Measurements from ENCODE around the gene TSPAN15.

The TSPAN15 gene

GRCh38 chr10:69417542-69417941, 33.7 kb upstream of the TSPAN15 start:
- no peak for TF ChIP-seq ZFX (IDR thresholded peaks at IDR 0.05; ENCODE audit: borderline replicate concordance)
- TF ChIP-seq, protein P1, sequence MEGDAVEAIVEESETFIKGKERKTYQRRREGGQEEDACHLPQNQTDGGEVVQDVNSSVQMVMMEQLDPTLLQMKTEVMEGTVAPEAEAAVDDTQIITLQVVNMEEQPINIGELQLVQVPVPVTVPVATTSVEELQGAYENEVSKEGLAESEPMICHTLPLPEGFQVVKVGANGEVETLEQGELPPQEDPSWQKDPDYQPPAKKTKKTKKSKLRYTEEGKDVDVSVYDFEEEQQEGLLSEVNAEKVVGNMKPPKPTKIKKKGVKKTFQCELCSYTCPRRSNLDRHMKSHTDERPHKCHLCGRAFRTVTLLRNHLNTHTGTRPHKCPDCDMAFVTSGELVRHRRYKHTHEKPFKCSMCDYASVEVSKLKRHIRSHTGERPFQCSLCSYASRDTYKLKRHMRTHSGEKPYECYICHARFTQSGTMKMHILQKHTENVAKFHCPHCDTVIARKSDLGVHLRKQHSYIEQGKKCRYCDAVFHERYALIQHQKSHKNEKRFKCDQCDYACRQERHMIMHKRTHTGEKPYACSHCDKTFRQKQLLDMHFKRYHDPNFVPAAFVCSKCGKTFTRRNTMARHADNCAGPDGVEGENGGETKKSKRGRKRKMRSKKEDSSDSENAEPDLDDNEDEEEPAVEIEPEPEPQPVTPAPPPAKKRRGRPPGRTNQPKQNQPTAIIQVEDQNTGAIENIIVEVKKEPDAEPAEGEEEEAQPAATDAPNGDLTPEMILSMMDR (IDR thresholded peaks at IDR 0.05), result no peak
- no peak overlapping the region for H3K27ac ChIP-seq

- TF ChIP-seq, protein P1 (IDR thresholded peaks at IDR 0.05), result no peak
- no peak for TF ChIP-seq ZFX (IDR thresholded peaks at IDR 0.05; ENCODE audit: borderline replicate concordance)
- no peak overlapping the region for H3K27ac ChIP-seq
These were observed 33.1 kb upstream of the TSPAN15 start for GRCh38 chr10:69418052-69418752.

GRCh38 chr10:69419096-69419743, 32.0 kb upstream of the TSPAN15 start:
- H3K27ac ChIP-seq, result no peak overlapping the region
- TF ChIP-seq, protein P1 (IDR thresholded peaks at IDR 0.05), result no peak
- no peak for TF ChIP-seq ZFX (IDR thresholded peaks at IDR 0.05; ENCODE audit: borderline replicate concordance)

DNA sequence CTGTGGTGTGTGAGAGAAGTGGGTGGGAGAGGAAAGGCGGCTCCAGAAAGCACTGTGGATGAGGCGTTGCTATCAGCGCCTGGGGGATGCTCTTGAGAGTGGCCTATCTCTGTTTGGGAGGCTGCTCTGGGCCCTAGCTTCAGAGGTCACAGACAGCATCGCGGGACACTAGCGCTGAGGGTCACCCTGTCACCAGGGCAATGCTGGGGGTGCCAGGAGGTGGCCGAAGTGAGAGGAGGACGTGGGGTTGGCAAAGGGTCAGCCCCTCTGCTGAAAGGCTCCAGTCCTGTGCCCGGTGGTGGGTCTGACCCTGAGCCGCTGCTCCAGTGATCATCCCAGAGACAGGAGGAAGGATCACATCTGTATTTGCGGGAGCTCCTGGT, 31.5 kb upstream of the TSPAN15 start:
- TF ChIP-seq, protein P1 (IDR thresholded peaks at IDR 0.05), result no peak
- TF ChIP-seq ZFX (IDR thresholded peaks at IDR 0.05; ENCODE audit: borderline replicate concordance), result no peak
- no peak overlapping the region for H3K27ac ChIP-seq

DNA sequence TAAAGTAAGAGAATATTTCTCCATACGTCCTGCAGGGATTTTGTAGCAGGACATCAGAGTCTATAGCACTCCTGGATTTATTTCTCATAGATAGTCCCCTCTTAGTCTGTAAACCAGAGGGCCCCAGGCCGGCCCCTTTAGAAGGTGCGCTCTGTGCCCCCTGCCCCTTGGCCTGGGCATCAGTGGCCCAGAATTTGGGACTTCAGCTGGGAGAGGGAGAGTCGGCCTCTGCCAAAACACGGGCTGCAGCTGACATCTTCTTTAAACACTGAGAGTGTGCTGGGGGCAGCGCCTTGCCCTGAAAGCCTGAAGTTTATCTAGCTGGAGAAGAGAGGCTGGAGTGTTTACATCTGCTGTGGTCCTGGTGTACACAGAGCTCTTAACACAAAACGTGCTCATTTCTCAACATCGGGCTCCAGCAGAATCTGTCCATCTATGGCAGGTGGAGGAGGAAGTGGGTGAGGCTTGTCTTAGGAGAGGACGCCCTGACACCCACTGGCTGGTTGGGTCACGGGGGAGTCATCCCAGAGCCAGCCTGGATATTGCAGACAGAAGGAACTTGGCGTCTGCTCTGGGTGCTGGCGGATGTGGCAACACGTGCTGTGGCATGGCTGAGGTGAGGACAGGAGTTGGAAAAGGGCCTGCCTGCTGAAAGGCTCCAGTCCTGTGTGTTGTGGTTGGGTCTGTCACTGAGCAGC, 29.5 kb upstream of the TSPAN15 start:
- H3K27ac ChIP-seq, result no peak overlapping the region
- no peak for TF ChIP-seq ZFX (IDR thresholded peaks at IDR 0.05; ENCODE audit: borderline replicate concordance)
- TF ChIP-seq, protein P1 (IDR thresholded peaks at IDR 0.05), result no peak

- no peak overlapping the region for H3K27ac ChIP-seq
- TF ChIP-seq, protein P1 (IDR thresholded peaks at IDR 0.05), result no peak
- no peak for TF ChIP-seq ZFX (IDR thresholded peaks at IDR 0.05; ENCODE audit: borderline replicate concordance)
These were observed 28.6 kb upstream of the TSPAN15 start for GRCh38 chr10:69422676-69423075.

- no peak overlapping the region for H3K27ac ChIP-seq
- TF ChIP-seq, protein P1 (IDR thresholded peaks at IDR 0.05), result no peak
- TF ChIP-seq ZFX (IDR thresholded peaks at IDR 0.05; ENCODE audit: borderline replicate concordance), result no peak
These were observed 26.2 kb upstream of the TSPAN15 start for GRCh38 chr10:69425041-69425440.

Measured in 22Rv1 (cell line).